Glomerular visceral epithelial cell (primary cell): ENCODE data around the gene MRPL45.
A peak's percentile ranks its signal among the peaks of the same experiment; 100 is the strongest.
"Not testable (repeated sequence)": the region's sequence is repeated elsewhere in the genome, so short reads cannot be mapped to it uniquely, and the experiment has no call there.

Source experiments
- DNase-seq: peaks from one replicate; pipeline ENCODE4 v3.0.0-alpha.2; 2016; ENCODE audit errors: extremely low spot score

Gene MRPL45

GRCh38 chr17:38296834-38297517 is at the start of gene MRPL45:
TSS of gene MRPL45 (plus strand) at chr17:38297168. CDS start at chr17:38297184, 16 bp downstream.
- peak; percentile 96 for DNase-seq

GRCh38 chr17:38253191-38253590 is 43.8 kb upstream of the MRPL45 start:
- DNase-seq: not testable (repeated sequence)

- not testable (repeated sequence) for DNase-seq
These were observed 42.6 kb upstream of the MRPL45 start for GRCh38 chr17:38254357-38254756.

GRCh38 chr17:38257013-38257621 is 39.9 kb upstream of the MRPL45 start:
- peak; percentile 93 for DNase-seq

GRCh38 chr17:38265974-38266506 is 30.9 kb upstream of the MRPL45 start:
- not testable (repeated sequence) for DNase-seq

- DNase-seq: not testable (repeated sequence)
These were observed 30.4 kb upstream of the MRPL45 start for GRCh38 chr17:38266571-38266970.

GRCh38 chr17:38268138-38268537 is 28.8 kb upstream of the MRPL45 start:
- DNase-seq: not testable (repeated sequence)

GRCh38 chr17:38269045-38269444 is 27.9 kb upstream of the MRPL45 start:
- not testable (repeated sequence) for DNase-seq

GRCh38 chr17:38269552-38269951 is 27.4 kb upstream of the MRPL45 start:
- DNase-seq: not testable (repeated sequence)

- DNase-seq: peak; percentile 29
These were observed 11.0 kb upstream of the MRPL45 start for GRCh38 chr17:38285994-38286393.

GRCh38 chr17:38286501-38287091 is 10.4 kb upstream of the MRPL45 start:
- peak; percentile 87 for DNase-seq

GRCh38 chr17:38288217-38288827 is 8.6 kb upstream of the MRPL45 start:
- DNase-seq: peak; percentile 34

- DNase-seq: not testable (repeated sequence)
These were observed 7.2 kb upstream of the MRPL45 start for GRCh38 chr17:38289760-38290159.

- DNase-seq: not testable (repeated sequence)
These were observed 1.2 kb upstream of the MRPL45 start for GRCh38 chr17:38295602-38296365.

GRCh38 chr17:38315497-38315896 is 18.5 kb downstream of the MRPL45 start:
- DNase-seq: no peak

GRCh38 chr17:38317081-38317480 is 20.1 kb downstream of the MRPL45 start:
- no peak for DNase-seq

- DNase-seq: no peak
These were observed 23.5 kb downstream of the MRPL45 start for GRCh38 chr17:38320482-38320881.

- DNase-seq: peak; percentile 61
These were observed 25.3 kb downstream of the MRPL45 start for GRCh38 chr17:38322156-38322779.

GRCh38 chr17:38322897-38323296 is 25.9 kb downstream of the MRPL45 start:
- no peak for DNase-seq

GRCh38 chr17:38324141-38324697 is 27.3 kb downstream of the MRPL45 start:
- DNase-seq: no peak

GRCh38 chr17:38324772-38325171 is 27.8 kb downstream of the MRPL45 start:
- DNase-seq: no peak
